AG10803 (cell line): Measurements from ENCODE around the gene BABAM2.
A peak's percentile ranks its signal among the peaks of the same experiment; 100 is the strongest.

ENCODE experiments used
- DNase-seq: peaks from one replicate; pipeline ENCODE4 v3.0.0; 2010; ENCODE audit warnings: low read depth
- H3K4me3 ChIP-seq: 2 replicates; pipeline ENCODE4 v1.5.1; 2011; ENCODE audit warnings: mild to moderate bottlenecking, low read length, control low read depth
- TF ChIP-seq, protein P1 (sequence below): conservative IDR thresholded peaks from 2 replicates; pipeline ENCODE4 v1.5.1; 2011; ENCODE audit warnings: mild to moderate bottlenecking, low read length, control low read depth, inconsistent platforms

Gene BABAM2

DNA sequence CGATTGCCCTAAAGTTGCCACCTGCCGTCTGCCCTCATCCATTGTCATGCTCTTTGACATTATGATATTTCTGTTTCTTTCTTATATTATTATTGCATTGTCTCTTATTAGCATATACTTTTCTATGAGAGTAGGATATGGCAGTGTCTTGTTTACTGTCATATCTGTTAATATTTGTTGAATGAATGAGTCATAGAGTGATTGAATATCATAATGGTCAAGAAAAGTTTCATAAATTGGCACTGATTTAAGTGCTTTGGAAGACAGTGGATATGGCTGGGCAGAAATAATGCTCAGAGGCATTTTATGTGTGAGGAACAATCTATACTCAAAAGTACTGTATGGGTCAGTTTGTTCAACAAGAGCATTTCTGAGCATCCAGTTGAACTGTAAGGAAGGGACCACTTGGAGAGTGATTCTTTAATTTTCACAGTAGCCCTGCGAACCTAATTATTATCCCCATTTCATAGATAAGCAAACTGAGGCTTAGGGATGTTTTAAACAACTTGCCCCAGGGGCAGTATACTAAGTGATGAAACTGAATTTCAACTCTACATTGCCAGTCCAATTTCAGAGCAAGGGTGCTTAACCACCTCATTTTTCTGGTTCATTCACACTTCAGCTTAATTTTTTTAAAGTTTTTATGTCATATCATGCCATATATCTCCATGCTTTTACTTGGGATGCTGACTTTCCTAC, 326.7 kb downstream of the BABAM2 start:
- no peak overlapping the region for H3K4me3 ChIP-seq
- DNase-seq: no peak
- TF ChIP-seq, protein P1, sequence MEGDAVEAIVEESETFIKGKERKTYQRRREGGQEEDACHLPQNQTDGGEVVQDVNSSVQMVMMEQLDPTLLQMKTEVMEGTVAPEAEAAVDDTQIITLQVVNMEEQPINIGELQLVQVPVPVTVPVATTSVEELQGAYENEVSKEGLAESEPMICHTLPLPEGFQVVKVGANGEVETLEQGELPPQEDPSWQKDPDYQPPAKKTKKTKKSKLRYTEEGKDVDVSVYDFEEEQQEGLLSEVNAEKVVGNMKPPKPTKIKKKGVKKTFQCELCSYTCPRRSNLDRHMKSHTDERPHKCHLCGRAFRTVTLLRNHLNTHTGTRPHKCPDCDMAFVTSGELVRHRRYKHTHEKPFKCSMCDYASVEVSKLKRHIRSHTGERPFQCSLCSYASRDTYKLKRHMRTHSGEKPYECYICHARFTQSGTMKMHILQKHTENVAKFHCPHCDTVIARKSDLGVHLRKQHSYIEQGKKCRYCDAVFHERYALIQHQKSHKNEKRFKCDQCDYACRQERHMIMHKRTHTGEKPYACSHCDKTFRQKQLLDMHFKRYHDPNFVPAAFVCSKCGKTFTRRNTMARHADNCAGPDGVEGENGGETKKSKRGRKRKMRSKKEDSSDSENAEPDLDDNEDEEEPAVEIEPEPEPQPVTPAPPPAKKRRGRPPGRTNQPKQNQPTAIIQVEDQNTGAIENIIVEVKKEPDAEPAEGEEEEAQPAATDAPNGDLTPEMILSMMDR: no peak

DNA sequence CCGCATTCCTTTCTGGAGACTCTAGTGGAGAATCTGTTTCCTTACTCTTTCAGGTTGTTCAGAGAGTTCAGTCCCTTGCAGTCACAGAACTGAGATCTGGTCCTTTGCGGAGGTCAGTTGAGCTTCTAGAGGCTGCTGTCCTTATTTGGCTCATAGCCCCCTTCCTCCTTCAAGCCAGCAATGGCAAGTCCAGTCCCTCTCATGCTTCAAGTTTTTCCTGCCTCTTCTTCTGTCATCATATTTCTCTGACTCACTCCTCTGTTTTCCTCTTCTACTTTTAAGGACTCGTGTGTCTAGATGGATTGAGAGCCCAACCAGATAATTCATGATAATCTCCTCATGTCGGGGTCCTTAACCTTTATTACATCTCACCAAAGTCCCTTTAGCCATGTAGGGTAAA, 328.6 kb downstream of the BABAM2 start:
- H3K4me3 ChIP-seq: no peak overlapping the region
- TF ChIP-seq, protein P1: no peak
- DNase-seq: no peak

DNA sequence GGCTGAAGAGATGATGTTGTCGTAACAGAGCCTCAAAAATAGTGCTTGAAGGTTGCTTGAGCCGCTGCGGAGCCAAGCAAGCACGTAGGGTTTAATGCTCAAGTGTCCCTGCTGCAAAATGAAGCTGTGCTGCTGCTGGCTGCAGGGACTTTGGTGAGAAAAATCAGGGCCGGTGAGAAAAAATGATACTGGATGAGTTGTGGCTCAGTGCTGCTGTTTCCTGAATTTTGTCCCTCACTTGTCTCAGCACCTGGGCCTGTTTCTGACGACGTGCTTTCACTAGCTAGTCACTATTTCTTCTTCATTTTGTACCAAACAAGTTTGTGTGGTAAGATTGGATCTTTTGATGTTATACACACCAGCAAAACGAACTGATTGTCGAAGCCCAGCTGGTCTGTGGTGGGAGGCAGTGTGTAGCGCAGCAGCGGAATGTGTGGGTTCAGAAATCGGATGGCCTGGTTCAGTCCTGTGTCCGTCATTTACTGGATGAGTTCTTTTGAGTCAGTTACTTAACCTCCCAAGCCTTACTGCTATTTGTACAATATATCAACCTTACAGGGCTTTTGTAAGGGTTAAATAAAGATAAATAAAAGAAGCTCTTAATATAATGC, 329.3 kb downstream of the BABAM2 start:
- TF ChIP-seq, protein P1: no peak
- H3K4me3 ChIP-seq: no peak overlapping the region
- DNase-seq: no peak

DNA sequence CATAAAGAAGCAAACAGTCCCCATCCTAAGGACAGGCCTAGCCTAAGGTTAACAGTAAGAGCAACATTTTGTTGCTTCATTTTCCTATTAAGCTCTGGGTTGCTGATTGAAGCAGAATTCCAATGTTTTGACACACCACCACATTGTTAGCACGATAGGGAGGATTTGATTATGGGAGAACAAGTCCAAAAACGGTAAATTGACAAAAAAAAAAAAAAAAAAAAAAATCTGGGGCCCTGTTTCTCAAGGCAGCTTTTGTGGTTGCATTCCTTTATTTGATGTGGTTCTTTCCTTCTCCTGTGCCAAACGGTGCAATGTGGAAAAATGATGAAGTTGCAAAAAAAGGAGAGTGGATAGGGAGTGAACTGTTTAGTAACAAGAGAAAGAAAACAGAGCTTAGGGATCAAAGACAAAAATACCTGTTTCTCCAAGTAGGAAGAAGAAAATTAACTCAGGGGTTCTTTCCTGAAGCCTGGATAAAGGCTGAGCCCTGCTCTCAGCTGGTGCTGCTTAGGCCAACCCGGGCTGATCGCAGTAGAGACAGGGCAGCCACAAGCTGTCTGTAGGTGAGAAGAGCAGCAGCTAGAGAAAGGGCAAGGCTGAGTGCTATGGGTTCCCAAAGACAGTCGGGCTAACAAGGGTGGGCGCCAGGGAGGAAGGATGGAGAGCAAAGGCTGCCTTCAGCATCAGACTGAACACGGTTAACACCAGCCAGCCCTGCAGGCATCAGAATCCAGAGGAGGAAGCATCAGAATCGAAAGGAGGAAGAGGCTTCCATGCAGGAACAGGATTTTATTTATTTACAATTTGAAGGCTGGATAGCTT, 334.3 kb downstream of the BABAM2 start:
- H3K4me3 ChIP-seq: peak overlapping the region; percentile 30
- TF ChIP-seq, protein P1: no peak
- peak; percentile 98 for DNase-seq

DNA sequence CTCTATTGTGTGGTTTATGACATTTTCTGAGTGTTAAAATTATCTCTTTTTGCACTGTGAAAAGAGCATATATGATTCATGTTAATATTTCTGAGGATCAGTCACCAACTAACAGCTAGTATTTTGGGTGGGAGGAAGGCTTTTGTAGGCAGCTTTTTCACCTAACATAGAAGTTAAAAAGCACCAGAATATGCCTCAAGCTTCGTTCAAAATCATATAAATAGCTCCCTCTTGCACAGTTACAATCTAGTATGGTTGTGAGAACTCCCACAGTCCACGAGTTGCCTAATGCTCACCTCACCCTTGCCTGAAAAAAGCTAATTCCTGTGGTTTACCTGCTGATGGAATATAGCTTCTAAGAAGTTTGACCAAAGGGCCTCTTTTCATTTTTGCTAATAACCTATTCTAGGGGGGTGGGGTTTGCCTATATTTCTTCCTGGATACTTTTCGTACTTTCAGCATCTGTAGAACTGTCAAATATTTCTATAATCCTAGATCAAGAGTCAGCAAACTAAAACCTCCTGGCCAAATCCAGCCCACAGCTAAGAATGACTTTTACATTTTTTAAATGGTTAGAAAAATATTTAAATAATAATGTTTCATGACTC, 335.0 kb downstream of the BABAM2 start:
- TF ChIP-seq, protein P1: no peak
- no peak overlapping the region for H3K4me3 ChIP-seq
- no peak for DNase-seq

DNA sequence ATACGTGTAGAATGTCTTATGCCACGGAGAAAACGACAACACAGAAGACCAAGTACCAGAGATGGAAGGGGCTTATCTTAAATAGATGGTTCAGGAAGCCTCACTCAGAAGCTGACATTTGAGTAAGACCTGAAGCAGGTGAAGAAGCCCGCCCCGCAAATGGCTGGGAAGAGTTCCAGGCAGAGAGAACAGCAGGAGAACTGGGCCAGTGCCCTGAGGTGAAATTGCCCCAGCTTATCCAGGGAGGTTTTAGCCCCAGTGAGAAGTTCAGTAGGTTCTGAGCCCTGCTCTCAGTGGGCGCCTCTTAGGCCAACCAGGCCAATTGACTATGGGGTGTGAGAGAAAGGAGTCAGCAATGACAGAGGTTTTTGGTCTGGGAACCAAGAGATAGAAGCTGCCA, 336.0 kb downstream of the BABAM2 start:
- TF ChIP-seq, protein P1: no peak
- no peak overlapping the region for H3K4me3 ChIP-seq
- DNase-seq: no peak
